GM21447 (cell line): ENCODE results near the gene NASP.

Experiments
- ATAC-seq: cut with Tn5 transposase; IDR thresholded peaks from one replicate; pipeline ENCODE4 v1.9.1; 2021; ENCODE audit not compliant: unreplicated experiment

NASP gene, protein sequence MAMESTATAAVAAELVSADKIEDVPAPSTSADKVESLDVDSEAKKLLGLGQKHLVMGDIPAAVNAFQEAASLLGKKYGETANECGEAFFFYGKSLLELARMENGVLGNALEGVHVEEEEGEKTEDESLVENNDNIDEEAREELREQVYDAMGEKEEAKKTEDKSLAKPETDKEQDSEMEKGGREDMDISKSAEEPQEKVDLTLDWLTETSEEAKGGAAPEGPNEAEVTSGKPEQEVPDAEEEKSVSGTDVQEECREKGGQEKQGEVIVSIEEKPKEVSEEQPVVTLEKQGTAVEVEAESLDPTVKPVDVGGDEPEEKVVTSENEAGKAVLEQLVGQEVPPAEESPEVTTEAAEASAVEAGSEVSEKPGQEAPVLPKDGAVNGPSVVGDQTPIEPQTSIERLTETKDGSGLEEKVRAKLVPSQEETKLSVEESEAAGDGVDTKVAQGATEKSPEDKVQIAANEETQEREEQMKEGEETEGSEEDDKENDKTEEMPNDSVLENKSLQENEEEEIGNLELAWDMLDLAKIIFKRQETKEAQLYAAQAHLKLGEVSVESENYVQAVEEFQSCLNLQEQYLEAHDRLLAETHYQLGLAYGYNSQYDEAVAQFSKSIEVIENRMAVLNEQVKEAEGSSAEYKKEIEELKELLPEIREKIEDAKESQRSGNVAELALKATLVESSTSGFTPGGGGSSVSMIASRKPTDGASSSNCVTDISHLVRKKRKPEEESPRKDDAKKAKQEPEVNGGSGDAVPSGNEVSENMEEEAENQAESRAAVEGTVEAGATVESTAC

DNA sequence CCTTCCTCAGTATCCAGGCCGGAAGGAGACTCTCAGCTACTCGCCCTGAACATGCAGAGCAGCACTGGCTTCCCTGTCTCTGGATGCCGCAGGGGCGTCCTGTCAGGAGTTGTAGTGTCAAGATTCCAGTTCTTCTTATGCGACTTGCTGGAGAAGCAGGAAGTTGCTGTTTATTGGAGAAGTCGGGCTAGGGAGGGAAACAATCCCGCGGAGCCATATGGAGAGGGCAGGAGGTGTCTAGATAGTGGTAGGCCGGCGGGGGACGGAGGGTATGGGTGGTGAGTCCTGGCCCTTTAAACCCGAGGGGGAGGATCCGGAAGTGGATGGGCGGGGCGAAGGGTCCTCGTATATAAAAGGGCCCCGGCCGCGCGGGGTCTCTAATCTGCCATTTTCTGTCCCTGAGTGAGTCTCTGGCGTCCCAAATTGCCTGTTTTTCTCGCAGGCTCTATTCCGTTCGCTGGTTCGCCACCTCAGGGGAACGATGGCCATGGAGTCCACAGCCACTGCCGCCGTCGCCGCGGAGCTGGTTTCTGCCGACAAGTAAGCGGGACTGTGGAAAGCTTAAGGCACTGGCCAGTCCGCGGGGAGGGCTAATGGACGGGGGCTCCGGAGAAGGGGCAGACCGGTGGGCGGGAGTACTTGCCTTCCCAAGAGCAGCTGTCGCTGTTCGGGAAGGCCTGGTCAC, at the start of gene NASP:
TSS of gene NASP (plus strand) at position 376 of the 685 bp plus-strand sequence. CDS start at position 482, 106 bp downstream.
- ATAC-seq: peak; percentile 59

DNA sequence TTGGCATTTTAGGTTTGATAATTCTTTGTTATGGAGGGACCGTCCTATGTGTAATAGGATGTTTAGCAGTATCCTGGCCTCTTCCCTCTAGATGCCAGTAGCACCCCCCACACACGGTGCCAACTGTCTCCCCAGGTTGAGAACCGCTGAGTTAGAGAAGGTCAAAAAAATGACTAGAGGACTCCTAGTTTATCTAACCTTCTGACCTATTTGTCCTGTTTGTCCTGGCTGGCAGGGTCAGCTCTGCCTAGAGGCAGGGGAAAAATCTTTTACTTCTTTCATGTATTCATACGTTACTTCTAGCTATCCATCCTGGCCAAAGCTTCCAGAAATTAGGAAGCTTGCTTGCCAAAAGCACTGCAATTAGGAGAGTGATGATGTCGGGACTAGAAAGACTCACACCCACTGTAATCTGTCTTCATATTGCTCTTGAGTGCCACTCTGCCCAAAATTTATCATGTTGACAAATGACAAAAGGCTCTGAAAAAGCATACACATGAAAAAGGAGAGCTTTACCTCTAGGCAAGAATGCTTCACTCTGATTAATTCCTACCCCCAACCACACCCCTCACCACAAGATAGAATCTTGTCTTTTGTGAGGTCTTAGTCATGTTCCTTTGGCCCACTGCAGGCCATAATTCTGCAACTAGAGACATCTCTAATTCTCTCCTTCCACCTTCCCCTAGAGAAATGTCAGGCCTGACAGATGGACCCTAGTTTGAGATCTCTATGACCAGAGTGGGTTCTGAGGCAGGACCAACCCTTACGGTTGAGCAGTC, 47.7 kb upstream of the NASP start:
- no peak for ATAC-seq

DNA sequence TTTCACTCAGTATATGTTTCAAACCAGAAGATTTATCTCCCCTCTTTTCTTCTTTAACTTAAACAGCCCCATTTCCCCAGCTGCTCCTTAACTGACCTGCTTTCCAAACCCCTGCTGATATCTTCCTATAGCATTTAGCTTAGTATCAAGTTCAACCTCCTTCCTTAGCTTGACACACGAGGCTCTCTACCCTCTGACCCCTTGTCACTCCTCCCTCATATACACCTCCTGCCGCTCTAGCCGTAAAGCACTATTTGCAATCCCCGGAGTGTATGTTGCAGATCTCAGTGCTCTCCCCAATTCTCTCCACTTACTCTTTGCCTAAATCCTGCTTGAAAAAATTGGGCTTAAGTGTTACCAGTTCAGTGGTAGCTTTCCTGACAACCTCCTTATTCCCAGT, 47.0 kb upstream of the NASP start:
- ATAC-seq: no peak

DNA sequence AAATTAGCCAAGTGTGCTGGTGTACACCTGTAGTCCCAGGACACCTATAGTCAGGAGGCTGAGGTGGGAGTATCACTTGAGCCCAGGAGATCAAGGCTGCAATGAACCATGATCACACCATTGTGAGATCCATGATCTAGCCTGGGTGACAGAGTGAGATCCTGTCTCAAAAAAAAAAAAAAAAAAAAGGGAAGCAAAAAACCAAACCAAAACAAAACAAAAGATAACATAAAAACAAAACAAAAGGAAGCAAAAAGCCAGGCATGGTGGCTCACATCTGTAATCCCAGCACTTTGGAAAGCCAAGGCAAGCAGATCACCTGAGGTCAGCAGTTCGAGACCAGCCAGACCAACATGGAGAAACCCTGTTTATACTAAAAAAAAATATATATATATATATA, 42.6 kb upstream of the NASP start:
- ATAC-seq: no peak

DNA sequence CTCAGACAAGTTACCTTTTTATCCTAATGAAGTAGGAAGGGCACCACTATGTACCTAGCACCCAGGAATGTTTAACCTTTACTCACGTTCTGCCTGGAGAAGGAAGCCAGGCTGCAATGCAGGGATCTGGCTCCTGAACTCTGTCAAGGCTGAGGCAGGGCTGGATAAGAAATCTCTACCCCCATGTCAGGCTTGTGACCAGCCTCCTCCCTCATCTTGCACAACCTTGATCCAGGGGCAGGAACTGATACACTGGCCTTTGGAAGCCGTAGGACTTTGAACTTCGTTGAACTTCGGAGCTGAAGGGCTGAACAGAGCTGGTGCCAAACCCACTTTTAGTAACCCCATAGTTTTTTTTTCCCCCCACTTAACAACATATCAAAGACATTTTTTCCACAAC, 41.2 kb upstream of the NASP start:
- no peak for ATAC-seq

DNA sequence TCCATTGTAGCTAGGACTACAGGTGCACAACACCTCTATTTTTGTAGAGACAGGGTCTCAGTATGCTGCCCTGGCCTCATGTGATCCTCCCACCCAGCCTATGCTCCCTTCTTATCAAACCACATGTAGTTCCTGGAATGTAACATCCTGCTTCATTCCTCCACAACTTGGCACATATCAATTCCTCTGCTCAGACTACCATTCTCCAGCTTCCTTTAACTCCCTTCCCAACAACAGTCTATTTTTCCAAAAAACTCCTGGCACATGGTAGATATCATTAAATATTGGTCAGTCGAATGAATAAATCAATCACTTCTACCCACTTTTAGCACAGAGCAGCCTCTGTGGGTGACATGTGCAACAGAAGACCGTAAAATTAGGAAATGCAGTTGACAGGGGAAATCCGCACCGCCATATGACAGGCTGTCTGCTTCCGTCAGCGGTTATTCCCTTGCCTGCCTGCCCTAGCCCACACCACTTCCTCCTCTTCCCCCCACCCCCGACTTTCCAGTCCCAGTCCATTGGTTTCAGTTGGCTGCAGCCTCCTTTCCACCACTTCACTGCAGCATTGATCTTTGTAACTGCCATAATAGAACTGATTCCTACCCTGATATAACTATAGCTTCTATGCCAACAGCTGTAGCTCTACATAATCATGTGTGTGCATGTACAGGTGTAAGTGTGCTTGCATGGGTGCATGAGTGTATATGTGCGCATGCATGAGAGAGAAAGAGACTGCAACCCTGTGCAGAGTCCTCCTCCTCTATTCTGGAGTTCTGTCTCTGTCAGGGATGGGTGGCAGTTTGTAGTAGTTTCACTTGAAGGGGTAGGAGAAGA, 40.0 kb upstream of the NASP start:
- peak; percentile 61 for ATAC-seq

GRCh38 chr1:45544530-45544929, 39.3 kb upstream of the NASP start:
- ATAC-seq: no peak

DNA sequence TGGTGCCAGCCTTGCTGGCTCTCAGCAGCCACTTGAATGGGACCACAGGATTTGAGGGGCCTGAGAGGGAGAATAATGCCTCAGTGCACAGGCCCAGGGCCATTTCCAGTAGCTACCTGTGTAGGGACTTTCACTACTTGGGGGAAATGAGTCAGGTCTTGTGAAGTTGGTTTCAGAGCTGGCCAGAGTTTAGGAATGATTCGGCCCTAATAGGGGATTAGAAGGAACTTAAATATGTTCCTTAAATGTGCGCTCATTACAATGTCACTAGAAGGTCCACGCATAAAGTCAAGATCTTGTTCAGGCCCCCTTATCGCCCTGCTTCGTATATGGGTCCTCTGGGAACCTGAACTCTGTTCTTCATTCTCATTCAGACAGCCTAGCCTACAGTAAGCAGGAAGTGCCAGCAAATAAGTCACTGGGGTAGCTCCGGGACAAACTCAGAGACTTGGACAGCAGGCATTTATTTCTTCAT, 38.8 kb upstream of the NASP start:
- ATAC-seq: peak; percentile 51

GRCh38 chr1:45545553-45546310, 38.1 kb upstream of the NASP start:
- no peak for ATAC-seq

DNA sequence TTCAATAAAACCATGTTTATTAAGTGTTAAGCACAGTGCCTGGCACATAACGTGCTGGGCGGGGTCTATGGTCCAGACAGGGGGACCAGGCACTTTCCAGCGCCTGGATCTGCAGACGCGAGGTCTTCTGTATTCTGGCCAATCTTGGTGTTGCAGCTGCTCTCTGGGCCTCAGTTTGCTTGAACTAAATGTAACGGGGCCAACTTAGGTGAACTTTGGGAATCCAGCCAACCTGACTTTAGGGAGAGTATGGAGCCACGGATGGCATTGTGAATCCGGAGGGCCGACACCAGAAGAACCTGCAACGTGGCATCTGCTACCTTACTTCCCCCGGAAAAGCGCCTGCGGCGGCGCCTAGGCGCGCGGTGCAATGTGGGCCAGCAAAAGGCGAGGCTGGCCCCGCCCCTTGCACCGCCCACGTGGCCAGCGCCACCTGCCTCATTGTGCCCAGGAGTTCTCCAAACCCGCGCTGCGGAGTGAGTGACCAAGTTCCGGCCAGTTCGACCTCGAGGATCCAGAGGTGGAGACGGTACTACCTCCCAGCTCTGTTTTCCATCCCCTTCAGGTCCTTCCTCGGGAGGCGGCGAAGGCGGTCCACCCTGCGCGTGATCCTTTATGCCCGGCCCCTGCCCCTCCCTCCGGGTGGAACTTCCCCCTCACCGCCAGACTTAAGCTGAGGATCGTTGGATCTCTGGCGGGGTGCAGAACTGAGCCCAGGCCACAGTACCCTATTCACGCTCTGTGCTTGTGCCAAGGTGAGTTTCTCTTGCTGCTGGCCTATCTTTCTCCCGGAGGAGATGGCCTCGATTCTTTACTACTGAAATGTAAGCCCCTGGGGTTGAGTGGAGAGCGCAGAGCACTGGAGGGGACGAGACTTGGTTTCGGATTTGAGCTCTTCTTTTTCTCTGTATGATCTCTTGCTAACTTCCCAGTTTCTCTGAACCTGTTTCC, 33.2 kb upstream of the NASP start, which contains the start of gene AKR1A1:
TSS of gene AKR1A1 (plus strand) at position 426 of the 951 bp plus-strand sequence. CDS start 10,969 bp downstream, outside the sequence.
- peak; percentile 84 for ATAC-seq

DNA sequence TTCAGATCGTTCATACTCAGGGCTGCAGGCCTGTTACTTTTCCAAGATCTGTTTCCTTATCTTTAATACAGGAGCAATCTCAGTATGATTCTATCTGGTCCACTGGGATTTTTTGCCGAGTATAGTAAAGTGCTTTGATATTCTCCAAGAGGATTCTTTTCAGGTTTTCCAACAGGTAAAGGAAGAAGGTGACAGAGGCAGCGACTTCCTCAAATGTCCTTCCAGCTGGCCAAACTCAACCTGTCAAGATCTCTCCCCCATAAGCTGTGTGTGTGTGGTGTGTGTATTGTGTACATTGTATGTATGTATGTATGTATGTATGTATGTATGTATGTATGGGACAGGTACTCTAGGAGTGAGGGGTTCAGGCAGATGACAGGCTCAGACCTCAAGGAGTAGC, 32.2 kb upstream of the NASP start:
- no peak for ATAC-seq

DNA sequence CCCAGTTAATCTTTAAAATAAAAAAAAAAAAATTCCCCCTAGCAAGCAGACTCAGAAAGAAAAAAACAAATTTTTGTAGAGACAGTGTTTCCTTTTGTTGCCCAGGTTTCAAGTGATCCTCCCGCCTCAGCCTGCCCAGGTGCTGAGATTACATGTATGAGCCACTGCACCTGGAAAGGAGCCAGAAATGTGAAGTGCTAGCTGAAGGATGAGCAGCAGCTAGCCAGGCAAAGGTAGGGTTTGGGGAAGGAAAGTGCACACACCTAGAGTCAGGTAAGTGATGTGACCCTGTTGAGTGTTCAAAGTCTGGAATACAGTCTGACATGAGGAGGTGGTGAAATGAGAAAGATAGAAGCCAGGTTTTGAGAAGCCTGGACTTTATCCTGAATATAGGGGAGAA, 31.5 kb upstream of the NASP start:
- no peak for ATAC-seq

GRCh38 chr1:45554198-45554597, 29.6 kb upstream of the NASP start:
- no peak for ATAC-seq

- ATAC-seq: no peak
Measured at GRCh38 chr1:45557422-45557944, 26.4 kb upstream of the NASP start.

- no peak for ATAC-seq
Measured at GRCh38 chr1:45563843-45564242, 20.0 kb upstream of the NASP start.

DNA sequence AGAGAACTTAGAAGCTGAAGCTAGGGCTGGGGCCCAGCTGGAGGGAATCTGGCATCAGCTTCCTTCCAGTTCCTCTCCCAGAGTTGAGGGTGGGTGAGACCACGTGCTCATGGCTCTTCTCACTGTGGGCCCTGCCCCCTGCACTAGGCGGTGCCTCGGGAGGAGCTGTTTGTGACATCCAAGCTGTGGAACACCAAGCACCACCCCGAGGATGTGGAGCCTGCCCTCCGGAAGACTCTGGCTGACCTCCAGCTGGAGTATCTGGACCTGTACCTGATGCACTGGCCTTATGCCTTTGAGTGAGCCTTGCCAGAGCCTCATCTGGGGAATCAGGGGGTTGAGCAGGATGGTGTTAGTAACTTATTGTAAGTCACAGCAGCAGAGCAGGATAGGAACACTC, 17.1 kb upstream of the NASP start:
- no peak for ATAC-seq

- no peak for ATAC-seq
Measured at GRCh38 chr1:45567911-45568310, 15.9 kb upstream of the NASP start.

DNA sequence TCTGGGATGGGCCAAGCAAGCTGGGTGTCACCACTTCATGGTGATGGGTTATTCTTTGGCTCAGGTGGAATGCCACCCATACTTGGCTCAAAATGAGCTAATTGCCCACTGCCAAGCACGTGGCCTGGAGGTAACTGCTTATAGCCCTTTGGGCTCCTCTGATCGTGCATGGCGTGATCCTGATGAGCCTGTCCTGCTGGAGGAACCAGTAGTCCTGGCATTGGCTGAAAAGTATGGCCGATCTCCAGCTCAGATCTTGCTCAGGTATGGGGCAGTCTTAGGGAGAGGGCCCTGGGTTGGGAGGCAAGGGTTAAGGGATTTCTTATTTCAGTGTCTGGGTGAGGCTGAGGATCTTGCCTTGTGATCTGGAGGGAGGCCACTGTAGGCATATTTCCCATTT, 15.4 kb upstream of the NASP start:
- no peak for ATAC-seq
